SK-N-SH (cell line): ENCODE data around the gene REEP3. TPM values are rescaled to one million over a fixed set of nuclear protein-coding genes. Genes with fewer than 3 reads are reported as not detected.
A peak's percentile ranks its signal among the peaks of the same experiment; 100 is the strongest.

Experiments used
- CTCF ChIA-PET: fragments of 300-600, 350-600 bp; formaldehyde crosslinking; extraction: SDS; loops from one replicate; lab custom pipeline; 2021; lab: Yijun Ruan, JAX
- POLR2A ChIA-PET: fragments of 350-600 bp; sonication (Branson Sonifier 250); formaldehyde crosslinking; extraction: SDS; loops from one replicate; lab custom pipeline; 2020; ENCODE audit warnings: antibody characterized with exemption, inconsistent platforms; lab: Yijun Ruan, JAX
- DNase-seq: peaks from one replicate; pipeline ENCODE4 v3.0.0; 2012
- H2AFZ ChIP-seq: fragments of 200-600 bp; sonication (generic); 2 replicates; pipeline ENCODE4 v1.8.1; 2016; ENCODE audit warnings: antibody characterized with exemption, mild to moderate bottlenecking, low read depth
- H3F3A ChIP-seq: fragments of 200-600 bp; sonication (generic); replicated peaks from 2 replicates; pipeline ENCODE3; 2016; ENCODE audit warnings: antibody characterized with exemption, mild to moderate bottlenecking; ENCODE audit not compliant: insufficient read depth
- H3K27ac ChIP-seq, 2 experiments: fragments of 200-500 bp in 1 of 2; fragments of 200-600 bp in 1 of 2; sonication (Bioruptor generic) in 1 of 2; sonication (generic), shearing (Covaris generic) in 1 of 2; 2 replicates each; pipeline versions ENCODE4 v1.5.1 to v1.6.1; 2014 to 2016; ENCODE audit warnings: low read depth in 2 of 2, inconsistent platforms in 1 of 2, low read length in 1 of 2, mild to moderate bottlenecking in 1 of 2, mixed read lengths in 1 of 2
- H3K27me3 ChIP-seq: fragments of 200-600 bp; sonication (generic), shearing (Covaris generic); 2 replicates; pipeline ENCODE4 v1.6.1; 2016; ENCODE audit warnings: mixed run types; ENCODE audit not compliant: insufficient read depth
- H3K36me3 ChIP-seq, 2 experiments: fragments of 200-500 bp in 1 of 2; fragments of 200-600 bp in 1 of 2; sonication (Bioruptor generic) in 1 of 2; sonication (generic) in 1 of 2; replicated peaks in 1 of 2; 2 replicates each; pipeline versions ENCODE3 to v1.5.1; 2014 to 2016; ENCODE audit warnings: low read length in 1 of 2, mild to moderate bottlenecking in 1 of 2; ENCODE audit not compliant: insufficient read depth in 2 of 2, control insufficient read depth in 1 of 2
- H3K4me1 ChIP-seq, 2 experiments: fragments of 200-500 bp in 1 of 2; fragments of 200-600 bp in 1 of 2; sonication (Bioruptor generic) in 1 of 2; sonication (generic), shearing (Covaris generic) in 1 of 2; 2 replicates each; pipeline versions ENCODE4 v1.5.1 to v1.6.1; 2014 to 2016; ENCODE audit warnings: low read depth in 1 of 2, low read length in 1 of 2, mixed run types in 1 of 2; ENCODE audit not compliant: insufficient read depth in 2 of 2, control insufficient read depth in 1 of 2
- H3K4me2 ChIP-seq: fragments of 200-600 bp; sonication (generic), shearing (Covaris generic); 2 replicates; pipeline ENCODE4 v1.6.1; 2017; ENCODE audit warnings: mixed run types
- H3K4me3 ChIP-seq, 2 experiments: fragments of 200-500 bp in 1 of 2; fragments of 200-600 bp in 1 of 2; sonication (Bioruptor generic) in 1 of 2; sonication (generic), shearing (Covaris generic) in 1 of 2; 2 replicates each; pipeline versions ENCODE4 v1.5.1 to v1.8.1; 2014 to 2016; ENCODE audit warnings: low read depth in 2 of 2, inconsistent platforms in 1 of 2, low read length in 1 of 2, mild to moderate bottlenecking in 1 of 2, mixed read lengths in 1 of 2, moderate library complexity in 1 of 2
- H3K79me2 ChIP-seq: fragments of 200-600 bp; sonication (generic); 2 replicates; pipeline ENCODE4 v1.8.1; 2017; ENCODE audit warnings: mild to moderate bottlenecking; ENCODE audit not compliant: insufficient read depth
- H3K9ac ChIP-seq: fragments of 200-600 bp; sonication (generic); 2 replicates; pipeline ENCODE4 v1.6.1; 2017; ENCODE audit warnings: mixed run types
- H3K9me2 ChIP-seq: fragments of 200-600 bp; sonication (generic); 2 replicates; pipeline ENCODE4 v1.6.1; 2017; ENCODE audit warnings: mixed run types
- H3K9me3 ChIP-seq: fragments of 200-600 bp; sonication (generic); 2 replicates; pipeline ENCODE4 v1.6.1; 2017; ENCODE audit warnings: mixed run types, mild to moderate bottlenecking, moderate library complexity
- H4K20me1 ChIP-seq: fragments of 200-600 bp; sonication (generic); 2 replicates; pipeline ENCODE4 v1.6.1; 2017; ENCODE audit warnings: mild to moderate bottlenecking, mixed run types; ENCODE audit not compliant: insufficient read depth
- CHD2 ChIP-seq: fragments of 150-350 bp; IDR thresholded peaks from 2 replicates; pipeline ENCODE4 v1.6.1; 2018; ENCODE audit warnings: low read length; ENCODE audit not compliant: partially characterized antibody
- EZH2phosphoT487 ChIP-seq: fragments of 200-600 bp; sonication (generic); IDR thresholded peaks from 2 replicates; pipeline ENCODE4 v1.6.1; 2017; ENCODE audit warnings: low read depth, mixed run types, mild to moderate bottlenecking, antibody characterized with exemption, moderate library complexity, borderline replicate concordance
- GATA2 ChIP-seq: sonication (generic); formaldehyde crosslinking; IDR thresholded peaks from 2 replicates; pipeline ENCODE4 v1.5.0; 2020; ENCODE audit warnings: mild to moderate bottlenecking, missing genetic modification reagents
- JUND ChIP-seq: IDR thresholded peaks from 2 replicates; pipeline ENCODE4 v1.4.0; 2012
- MAX ChIP-seq: IDR thresholded peaks from 2 replicates; pipeline ENCODE4 v1.4.0; 2012; ENCODE audit warnings: low read depth
- MEF2A ChIP-seq: IDR thresholded peaks from 2 replicates; pipeline ENCODE4 v1.4.0; 2012; ENCODE audit warnings: low read depth, borderline replicate concordance
- MXI1 ChIP-seq: IDR thresholded peaks from 2 replicates; pipeline ENCODE4 v1.6.1; 2012; ENCODE audit warnings: mild to moderate bottlenecking, low read depth, low read length, improper control_type of control experiment
- RCOR1 ChIP-seq: fragments of 150-350 bp; IDR thresholded peaks from 2 replicates; pipeline ENCODE4 v1.6.1; 2017; ENCODE audit warnings: antibody characterized with exemption, low read length
- TEAD4 ChIP-seq: IDR thresholded peaks from 2 replicates; pipeline ENCODE4 v1.4.0; 2012; ENCODE audit warnings: mild to moderate bottlenecking, borderline replicate concordance; ENCODE audit not compliant: insufficient read depth
- USF2 ChIP-seq: fragments of 150-350 bp; IDR thresholded peaks from 2 replicates; pipeline ENCODE4 v1.6.1; 2017; ENCODE audit warnings: antibody characterized with exemption, low read length, low read depth, borderline replicate concordance
- YY1 ChIP-seq: IDR thresholded peaks from 2 replicates; pipeline ENCODE4 v1.4.0; 2012; ENCODE audit warnings: low read depth, mild to moderate bottlenecking
- WGBS: methylation state at CpG from one replicate; pipeline ENCODE4 v1.1.6; 2017; ENCODE audit warnings: low lambda C conversion rate; 5-methylcytosine and 5-hydroxymethylcytosine counted together
- polyA plus RNA-seq, 3 experiments: library from polyadenylated mRNA; depleted of rRNA; stranded (reverse); fragments of >200 nt; gene quantifications; 2 replicates each; pipeline ENCODE4 v1.2.3, GENCODE V29; 2012

Gene REEP3
- polyA plus RNA-seq, 1 of the 3 experiments (the other 2 are of a cell fraction) = 7.6 TPM

- H3K4me1 ChIP-seq = peaks cover 25 to 27% of the 10 kb centered on the region in 2 experiments
- CTCF ChIA-PET = interaction anchor here (1.1 to 8.6 kb wide), 13 partner anchors 10 to 473 kb away, joined by 3 to 213 read pairs (median 7); partner anchors contain the start of gene REEP3
- DNase-seq = no peak
- POLR2A ChIA-PET = interaction anchor here (0.7 to 4.9 kb wide), 19 partner anchors 12 to 498 kb away, joined by 3 to 94 read pairs (median 4); partner anchors contain the start of genes JMJD1C, NRBF2 and REEP3
- WGBS = 21% methylated on average over 19 of the region's 19 CpGs
- peak overlapping the region; percentile 98 for H3K4me2 ChIP-seq
- H3F3A ChIP-seq = peaks cover 32% of the 10 kb centered on the region
- no peaks in the 10 kb centered on the region for H3K9me2 ChIP-seq
- H3K36me3 ChIP-seq = no peaks in the 10 kb centered on the region
- peak overlapping the region; percentile 100 for H3K27ac ChIP-seq
- H3K27me3 ChIP-seq = no peaks in the 10 kb centered on the region
- TF ChIP-seq MEF2A = no peak
- TF ChIP-seq MXI1 = peak; percentile 70
- no peak for TF ChIP-seq TEAD4
- no peaks in the 10 kb centered on the region for H3K9me3 ChIP-seq
- H3K79me2 ChIP-seq = no peaks in the 10 kb centered on the region
- peak overlapping the region; percentile 80 for H2AFZ ChIP-seq
- H3K4me3 ChIP-seq = peak overlapping the region; percentile 64 to 73
- peak overlapping the region; percentile 91 for H3K9ac ChIP-seq
- no peaks in the 10 kb centered on the region for H4K20me1 ChIP-seq
These were observed 109.9 kb downstream of the REEP3 start for GRCh38 chr10:63630931-63631680.

- ChIA-PET POLR2A (interaction anchor here (1.0 to 4.9 kb wide), 4 partner anchors 81 to 465 kb away, joined by 3 to 94 read pairs (median 23); partner anchors contain the start of gene JMJD1C), CTCF (interaction anchor here (1.2 to 8.6 kb wide), 11 partner anchors 9 to 465 kb away, joined by 3 to 213 read pairs (median 7); partner anchors contain the start of genes JMJD1C and REEP3)
- no peaks in the 10 kb centered on the region for H4K20me1 ChIP-seq
- no peaks in the 10 kb centered on the region for H3K79me2 ChIP-seq
- DNase-seq = no peak
- 51% methylated on average over 3 of the region's 3 CpGs for WGBS
- H3K9me3 ChIP-seq = no peaks in the 10 kb centered on the region
- H2AFZ ChIP-seq = no peak overlapping the region
- peaks cover 32% of the 10 kb centered on the region for H3F3A ChIP-seq
- peak overlapping the region in 1 of 2 experiments; percentile 73; a peak in 1 of 4 replicates for H3K4me3 ChIP-seq
- peaks cover 25 to 27% of the 10 kb centered on the region in 2 experiments for H3K4me1 ChIP-seq
- no peaks in the 10 kb centered on the region for H3K9me2 ChIP-seq
- H3K27me3 ChIP-seq = no peaks in the 10 kb centered on the region
- H3K9ac ChIP-seq = no peak overlapping the region
- peak overlapping the region; percentile 51 to 100; a peak in 3 of 4 replicates for H3K27ac ChIP-seq
- no peak for TF ChIP-seq CHD2
- no peak for TF ChIP-seq MXI1
- no peak for TF ChIP-seq GATA2 (CRISPR knock-in tag)
- no peak for TF ChIP-seq RCOR1
- TF ChIP-seq MAX = no peak
- TF ChIP-seq MEF2A = no peak
- TF ChIP-seq EZH2phosphoT487 = no peak
- no peak for TF ChIP-seq USF2
- TF ChIP-seq YY1 = no peak
- TF ChIP-seq JUND = no peak
- H3K4me2 ChIP-seq = peak overlapping the region; percentile 98; the same call in 1 of the 2 replicates
- no peaks in the 10 kb centered on the region for H3K36me3 ChIP-seq
These were observed 110.8 kb downstream of the REEP3 start for GRCh38 chr10:63631991-63632390.
